ENCODE measurements around the gene SCN2B. TPM values are rescaled to one million over a fixed set of nuclear protein-coding genes. Genes with fewer than 3 reads are reported as not detected.

The SCN2B gene
- total RNA-seq, 2 experiments from 2014 or later: not detected

DNA sequence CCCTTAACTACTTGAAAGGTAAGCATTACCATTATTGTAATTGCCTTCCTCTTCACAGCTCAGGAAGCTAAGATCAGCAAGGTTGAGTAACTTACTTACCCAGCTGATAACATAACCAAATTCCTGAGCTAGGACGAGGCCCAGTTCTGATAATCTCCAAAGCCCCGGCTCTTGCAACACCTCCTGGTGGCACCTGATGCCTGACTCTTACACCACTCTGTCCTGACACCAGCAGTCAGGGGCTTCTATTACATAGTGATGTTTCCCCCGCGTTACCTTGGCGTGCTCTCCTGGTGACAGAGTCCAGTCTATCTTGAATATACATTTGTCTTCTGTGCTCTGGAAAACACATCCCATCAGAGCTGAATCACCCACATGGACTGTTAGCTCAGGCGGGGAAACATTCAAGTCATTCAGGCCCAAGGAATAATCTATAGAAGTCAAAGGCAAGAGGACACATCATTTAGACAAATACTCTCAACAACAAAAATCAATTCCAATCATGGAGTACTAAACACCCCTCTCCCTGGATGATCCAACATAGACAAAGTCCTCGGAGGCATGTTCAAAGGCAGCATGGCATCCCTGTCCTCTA is 35.8 kb upstream of the SCN2B start:
- ChIA-PET CTCF (interaction anchor here (1.0 to 3.0 kb wide), 8 partner anchors 10 to 99 kb away, joined by 3 to 23 read pairs (median 4); no protein-coding TSS in a partner anchor), POLR2A (interaction anchor here (1.0 to 19.8 kb wide), 8 partner anchors 8 to 45 kb away, joined by 3 to 364 read pairs (median 39); partner anchors contain the start of genes JAML and MPZL3)
- H3K27me3 Mint-ChIP-seq: no peaks in the 10 kb centered on the region
- intact Hi-C loops (cut with micrococcal nuclease): no loop called here
- H3K36me3 Mint-ChIP-seq (ENCODE audit: low read depth): peaks cover 84% of the 10 kb centered on the region
- DNase-seq (no peak), ATAC-seq (no peak)
- TF ChIP-seq, protein P1, sequence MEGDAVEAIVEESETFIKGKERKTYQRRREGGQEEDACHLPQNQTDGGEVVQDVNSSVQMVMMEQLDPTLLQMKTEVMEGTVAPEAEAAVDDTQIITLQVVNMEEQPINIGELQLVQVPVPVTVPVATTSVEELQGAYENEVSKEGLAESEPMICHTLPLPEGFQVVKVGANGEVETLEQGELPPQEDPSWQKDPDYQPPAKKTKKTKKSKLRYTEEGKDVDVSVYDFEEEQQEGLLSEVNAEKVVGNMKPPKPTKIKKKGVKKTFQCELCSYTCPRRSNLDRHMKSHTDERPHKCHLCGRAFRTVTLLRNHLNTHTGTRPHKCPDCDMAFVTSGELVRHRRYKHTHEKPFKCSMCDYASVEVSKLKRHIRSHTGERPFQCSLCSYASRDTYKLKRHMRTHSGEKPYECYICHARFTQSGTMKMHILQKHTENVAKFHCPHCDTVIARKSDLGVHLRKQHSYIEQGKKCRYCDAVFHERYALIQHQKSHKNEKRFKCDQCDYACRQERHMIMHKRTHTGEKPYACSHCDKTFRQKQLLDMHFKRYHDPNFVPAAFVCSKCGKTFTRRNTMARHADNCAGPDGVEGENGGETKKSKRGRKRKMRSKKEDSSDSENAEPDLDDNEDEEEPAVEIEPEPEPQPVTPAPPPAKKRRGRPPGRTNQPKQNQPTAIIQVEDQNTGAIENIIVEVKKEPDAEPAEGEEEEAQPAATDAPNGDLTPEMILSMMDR (IDR thresholded peaks at IDR 0.05): no peak
- peak overlapping the region; percentile 100 for H3K27ac Mint-ChIP-seq
- peak overlapping the region; percentile 96 for H3K4me3 Mint-ChIP-seq
- no peaks in the 10 kb centered on the region for H3K9me3 Mint-ChIP-seq
- peaks cover 82% of the 10 kb centered on the region for H3K4me1 Mint-ChIP-seq (ENCODE audit: low read depth)

- no peaks in the 10 kb centered on the region for H3K27me3 Mint-ChIP-seq
- ChIA-PET CTCF (interaction anchor here (0.7 to 3.0 kb wide), 8 partner anchors 9 to 132 kb away, joined by 3 to 23 read pairs (median 4); partner anchors contain the start of gene CD3G), POLR2A (interaction anchor here (0.6 to 19.8 kb wide), 7 partner anchors 7 to 72 kb away, joined by 3 to 364 read pairs (median 71); partner anchors contain the start of genes JAML and MPZL3)
- H3K4me3 Mint-ChIP-seq: no peak overlapping the region
- peaks cover 85% of the 10 kb centered on the region for H3K4me1 Mint-ChIP-seq (ENCODE audit: low read depth)
- H3K9me3 Mint-ChIP-seq: no peaks in the 10 kb centered on the region
- peaks cover 87% of the 10 kb centered on the region for H3K36me3 Mint-ChIP-seq (ENCODE audit: low read depth)
- DNase-seq (no peak), ATAC-seq (no peak)
- intact Hi-C loops (cut with micrococcal nuclease): no loop called here
- TF ChIP-seq, protein P1 (IDR thresholded peaks at IDR 0.05): no peak
- H3K27ac Mint-ChIP-seq: peak overlapping the region; percentile 100
These were observed 34.6 kb upstream of the SCN2B start for GRCh38 chr11:118211006-118211405.

DNA sequence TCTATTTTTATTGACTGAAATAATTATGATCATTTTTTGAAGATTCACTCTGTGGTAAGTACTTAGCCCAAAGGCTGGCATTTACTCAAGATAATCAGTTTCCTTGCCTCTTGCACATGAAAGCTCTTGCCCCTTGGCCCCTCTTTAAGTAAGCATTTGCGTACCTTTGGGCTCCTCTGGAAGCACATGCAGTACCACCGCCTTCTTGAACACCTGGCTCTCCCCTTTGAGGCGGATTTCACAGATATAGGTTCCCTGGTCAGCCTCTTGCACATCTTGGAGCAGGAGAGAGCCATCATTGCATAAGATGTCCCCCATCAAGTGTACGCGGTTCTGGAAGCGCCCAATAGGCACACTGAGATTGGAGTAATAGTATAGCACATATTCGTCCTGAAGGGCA is 33.9 kb upstream of the SCN2B start:
- no peak for ATAC-seq
- TF ChIP-seq, protein P1 (IDR thresholded peaks at IDR 0.05): no peak
- H3K36me3 Mint-ChIP-seq (ENCODE audit: low read depth): peaks cover 82% of the 10 kb centered on the region
- intact Hi-C loops (cut with micrococcal nuclease): no loop called here
- H3K9me3 Mint-ChIP-seq: no peaks in the 10 kb centered on the region
- H3K27me3 Mint-ChIP-seq: no peaks in the 10 kb centered on the region
- peak overlapping the region; percentile 3 for H3K4me3 Mint-ChIP-seq
- ChIA-PET CTCF (interaction anchor here (1.2 to 3.0 kb wide), 3 partner anchors 8 to 52 kb away, joined by 3 to 23 read pairs (median 13); no protein-coding TSS in a partner anchor), POLR2A (interaction anchor here (1.0 to 19.8 kb wide), 5 partner anchors 6 to 104 kb away, joined by 3 to 364 read pairs (median 182); partner anchors contain the start of gene JAML)
- H3K4me1 Mint-ChIP-seq (ENCODE audit: low read depth): peaks cover 89% of the 10 kb centered on the region
- peak overlapping the region; percentile 100 for H3K27ac Mint-ChIP-seq
- no peak for DNase-seq

DNA sequence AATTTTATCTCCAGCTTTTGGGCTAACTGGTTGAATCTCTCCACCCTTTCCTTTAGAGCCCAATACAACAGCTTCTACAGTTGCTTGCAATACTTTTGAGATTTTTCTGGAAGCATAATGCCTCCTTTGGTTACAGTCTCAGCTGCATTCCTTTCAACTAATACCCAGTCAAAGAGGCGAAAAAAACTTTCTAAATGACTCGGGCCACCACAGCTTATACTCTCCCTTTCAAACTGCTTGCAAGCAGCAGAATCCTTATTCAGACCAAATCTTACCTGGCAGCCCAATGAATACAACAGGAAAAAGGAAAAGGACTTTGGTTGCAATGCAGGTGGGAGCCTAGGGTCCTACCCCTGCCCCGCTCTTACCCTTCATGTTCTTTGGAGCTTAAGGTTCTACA is 32.6 kb upstream of the SCN2B start:
- intact Hi-C loops (cut with micrococcal nuclease): no loop called here
- TF ChIP-seq, protein P1 (IDR thresholded peaks at IDR 0.05): no peak
- CTCF ChIA-PET: interaction anchor here (0.6 to 1.9 kb wide), 6 partner anchors 11 to 118 kb away, joined by 3 to 9 read pairs (median 3); no protein-coding TSS in a partner anchor
- Mint-ChIP-seq H3K27ac (peak overlapping the region; percentile 92), H3K27me3 (no peaks in the 10 kb centered on the region), H3K36me3 (ENCODE audit: low read depth) (peaks cover 69% of the 10 kb centered on the region), H3K4me3 (no peak overlapping the region), H3K4me1 (ENCODE audit: low read depth) (peaks cover 82% of the 10 kb centered on the region), H3K9me3 (no peaks in the 10 kb centered on the region)
- POLR2A ChIA-PET: interaction anchor here (0.7 to 19.8 kb wide), 12 partner anchors 8 to 166 kb away, joined by 3 to 364 read pairs (median 5); partner anchors contain the start of gene JAML
- ATAC-seq (no peak), DNase-seq (peak; percentile 38)

DNA sequence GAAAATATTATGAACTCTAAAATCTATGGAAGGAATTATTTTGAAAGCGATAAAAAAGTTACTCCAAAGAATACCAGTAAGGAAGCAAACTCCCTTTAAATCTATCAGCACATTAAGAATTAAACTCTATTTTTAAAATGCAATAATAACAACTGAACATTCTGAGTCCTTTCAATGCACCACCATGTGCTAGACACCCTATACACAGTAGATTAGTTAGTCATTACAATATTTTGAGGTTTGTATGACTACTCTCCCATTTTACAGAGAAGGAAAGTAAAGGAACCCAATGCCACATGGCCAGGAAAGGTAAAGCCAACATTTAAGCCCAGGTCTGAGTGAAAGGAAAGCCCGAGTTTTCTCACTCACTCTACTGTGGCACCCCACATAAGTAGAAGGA is 30.6 kb upstream of the SCN2B start:
- H3K27me3 Mint-ChIP-seq: no peaks in the 10 kb centered on the region
- H3K27ac Mint-ChIP-seq: no peak overlapping the region
- POLR2A ChIA-PET: interaction anchor here (0.6 to 11.2 kb wide), 9 partner anchors 10 to 70 kb away, joined by 3 to 326 read pairs (median 5); partner anchors contain the start of gene JAML
- H3K4me3 Mint-ChIP-seq: peak overlapping the region; percentile 24
- CTCF ChIA-PET: interaction anchor here (0.8 to 2.5 kb wide), 3 partner anchors 9 kb away, joined by 3 to 9 read pairs (median 8); no protein-coding TSS in a partner anchor
- ATAC-seq (no peak), DNase-seq (no peak)
- H3K36me3 Mint-ChIP-seq (ENCODE audit: low read depth): peaks cover 50% of the 10 kb centered on the region
- intact Hi-C loops (cut with micrococcal nuclease): no loop called here
- H3K4me1 Mint-ChIP-seq (ENCODE audit: low read depth): peaks cover 62% of the 10 kb centered on the region
- TF ChIP-seq, protein P1 (IDR thresholded peaks at IDR 0.05): no peak
- H3K9me3 Mint-ChIP-seq: no peaks in the 10 kb centered on the region
